ENCODE measurements around the gene GSG1L2.

Gene GSG1L2

DNA sequence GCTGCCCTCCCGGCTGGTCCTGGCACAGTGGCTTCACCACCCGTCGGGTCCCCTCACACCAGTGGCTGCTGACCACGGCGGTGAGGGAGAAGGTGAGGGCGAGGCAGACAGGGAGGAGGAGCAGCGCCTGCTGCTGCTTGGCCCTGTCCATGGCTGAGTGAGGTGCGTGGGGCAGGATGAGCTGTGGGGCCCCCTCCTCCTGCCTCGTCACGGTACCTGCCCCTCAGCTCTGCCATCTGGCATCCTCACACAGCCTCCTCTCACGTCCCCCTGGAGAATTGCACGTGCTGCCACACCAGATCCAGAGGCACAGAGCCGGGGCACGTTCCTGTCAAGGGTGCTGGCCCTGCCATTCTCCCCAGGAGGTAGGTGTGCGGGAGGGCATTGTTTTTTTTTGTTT, at the start of gene GSG1L2:
GSG1L2 (minus strand) TSS at position 159 of the 400 bp plus-strand sequence; CDS start at position 151, 8 bp downstream.
- no peak for DNase-seq (ENCODE audit: low read depth)

DNA sequence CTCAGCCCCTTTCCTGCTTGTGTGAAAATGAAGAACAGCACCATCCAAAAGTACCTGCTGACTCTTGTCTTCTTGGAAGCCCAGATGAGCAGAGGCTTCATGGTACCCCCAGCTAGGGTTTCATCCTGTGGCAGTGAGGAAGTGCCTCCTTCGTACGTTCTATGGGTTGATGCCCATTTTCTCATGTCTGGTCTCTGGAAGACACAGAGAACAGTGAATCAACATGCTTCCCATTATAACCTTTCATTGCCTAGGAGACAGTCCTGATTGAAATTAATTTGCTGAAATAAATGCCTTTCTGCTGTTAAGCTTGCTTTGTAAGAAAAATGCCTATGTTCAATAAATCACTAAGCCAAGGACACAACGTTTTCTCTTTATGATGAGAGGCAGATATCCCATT, 46.7 kb upstream of the GSG1L2 start:
- no peak for DNase-seq (ENCODE audit: low read depth)

DNA sequence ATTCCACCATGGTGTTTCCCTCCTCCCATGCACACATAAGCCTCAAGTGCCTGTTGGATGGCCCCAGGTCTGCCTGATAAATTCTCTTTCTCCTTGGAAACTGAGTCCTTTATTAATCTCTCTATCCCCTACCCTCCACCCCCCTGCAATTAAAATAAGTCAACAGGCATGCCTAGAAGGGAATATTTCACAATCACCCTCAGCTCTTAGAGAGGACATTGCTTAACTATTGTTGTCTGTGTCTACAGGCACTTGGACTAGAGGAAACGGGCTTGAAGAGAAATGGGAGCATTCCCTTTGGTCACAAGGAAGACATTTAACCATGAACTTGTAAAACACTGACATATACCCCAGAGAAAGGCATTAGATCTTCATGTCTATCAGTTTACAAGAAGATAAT, 43.7 kb upstream of the GSG1L2 start:
- DNase-seq (ENCODE audit: low read depth): no peak

DNA sequence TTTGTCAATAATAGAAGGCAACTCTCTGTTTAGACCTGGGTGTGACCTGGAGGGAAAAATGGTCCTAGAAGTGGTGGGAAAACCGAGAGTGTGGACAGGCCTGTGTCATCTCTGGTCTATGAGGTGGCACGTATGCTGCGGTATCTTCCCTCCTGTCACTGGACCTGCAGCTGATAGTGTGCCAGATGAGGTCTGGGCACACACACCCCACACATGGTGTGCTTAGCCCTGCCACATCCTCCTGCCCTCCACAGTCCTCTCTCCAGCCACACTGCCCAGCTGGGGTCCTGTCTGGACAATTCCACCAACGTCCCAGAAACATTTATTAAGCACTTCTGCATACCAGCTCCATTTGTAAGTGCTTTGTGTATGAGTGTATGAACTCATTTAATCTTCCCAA, 41.1 kb upstream of the GSG1L2 start:
- no peak for DNase-seq (ENCODE audit: low read depth)

GRCh38 chr17:9862220-9862619, 40.3 kb upstream of the GSG1L2 start:
- DNase-seq (ENCODE audit: low read depth): no peak

DNA sequence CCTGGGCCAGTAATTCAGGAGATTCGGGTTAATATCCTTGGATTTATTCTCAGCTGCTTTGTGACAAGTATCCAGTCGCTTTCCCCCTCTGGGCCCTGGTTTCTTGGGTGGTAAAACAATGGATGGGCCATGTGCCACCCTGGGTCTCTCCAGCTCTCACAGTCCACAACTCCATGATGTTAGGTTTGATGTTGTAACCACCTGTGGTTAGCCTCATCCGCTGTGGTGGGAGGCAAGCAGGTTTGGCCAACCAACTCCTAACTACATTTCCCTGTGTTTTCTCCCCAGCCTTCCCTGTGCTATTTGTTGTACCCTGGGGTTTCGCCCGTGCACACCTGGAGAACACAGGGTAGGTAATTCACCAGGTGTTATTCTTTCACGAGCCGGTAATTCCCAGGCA, 39.0 kb upstream of the GSG1L2 start:
- DNase-seq (ENCODE audit: low read depth): no peak

DNA sequence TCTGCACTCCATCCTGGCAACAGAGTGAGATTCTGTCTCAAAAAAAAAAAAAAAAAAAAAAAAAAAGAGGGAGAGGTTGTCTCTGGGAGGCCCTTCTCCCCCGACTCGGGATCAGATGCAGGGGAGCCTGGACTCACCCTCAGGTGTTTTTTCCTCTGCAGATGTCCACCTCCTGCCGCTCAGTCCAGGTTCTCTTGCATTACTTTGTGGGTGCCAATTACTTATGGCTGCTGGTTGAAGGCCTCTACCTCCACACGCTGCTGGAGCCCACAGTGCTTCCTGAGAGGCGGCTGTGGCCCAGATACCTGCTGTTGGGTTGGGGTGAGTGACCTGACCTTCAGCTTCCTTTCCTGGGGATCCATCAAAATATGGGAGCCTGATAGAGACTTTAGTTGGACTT, 37.9 kb upstream of the GSG1L2 start:
- DNase-seq (ENCODE audit: low read depth): no peak

- DNase-seq (ENCODE audit: low read depth): no peak
Observed at GRCh38 chr17:9855036-9855435, 33.2 kb upstream of the GSG1L2 start.

DNA sequence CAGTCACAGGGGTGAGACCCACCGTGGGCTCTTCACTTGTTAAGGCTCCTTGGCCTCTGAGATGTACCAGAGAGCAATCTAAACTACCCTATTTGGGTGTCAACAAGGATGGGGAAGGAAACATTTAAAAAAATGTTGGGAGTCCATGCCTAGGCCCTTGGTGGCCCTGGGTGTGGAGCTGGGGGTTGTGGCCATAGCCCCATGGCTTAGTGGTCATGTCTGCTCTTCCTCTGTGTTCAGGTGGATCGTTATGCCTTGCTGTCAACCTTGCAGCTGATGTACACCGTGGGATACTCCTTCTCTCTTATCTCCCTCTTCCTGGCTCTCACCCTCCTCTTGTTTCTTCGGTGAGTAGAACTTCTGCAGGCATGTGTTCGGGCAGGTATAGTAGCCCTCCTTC, 32.4 kb upstream of the GSG1L2 start:
- DNase-seq (ENCODE audit: low read depth): no peak

- no peak for DNase-seq (ENCODE audit: low read depth)
Observed at GRCh38 chr17:9850151-9850550, 28.3 kb upstream of the GSG1L2 start.

DNA sequence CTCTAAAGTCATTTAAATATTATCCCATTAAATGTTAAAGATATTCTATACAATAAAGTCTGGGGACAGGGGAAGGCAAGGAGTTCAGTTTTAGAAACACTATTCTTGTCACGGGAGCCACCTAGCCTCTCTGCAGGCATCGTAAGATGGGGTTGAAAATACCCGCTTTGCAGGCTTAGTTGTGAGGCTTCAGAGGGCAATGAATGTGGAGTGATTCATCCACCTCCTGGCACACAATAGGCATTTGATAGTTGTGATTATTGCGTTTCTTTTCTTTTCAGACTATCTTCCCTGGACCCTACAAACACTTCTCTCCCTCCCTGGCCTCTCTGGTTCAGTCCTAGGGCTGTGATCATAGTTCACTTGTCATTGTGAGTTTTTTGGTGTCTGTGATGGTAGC, 23.4 kb upstream of the GSG1L2 start:
- DNase-seq (ENCODE audit: low read depth): no peak

- DNase-seq (ENCODE audit: low read depth): no peak
Observed at GRCh38 chr17:9844153-9844552, 22.3 kb upstream of the GSG1L2 start.

DNA sequence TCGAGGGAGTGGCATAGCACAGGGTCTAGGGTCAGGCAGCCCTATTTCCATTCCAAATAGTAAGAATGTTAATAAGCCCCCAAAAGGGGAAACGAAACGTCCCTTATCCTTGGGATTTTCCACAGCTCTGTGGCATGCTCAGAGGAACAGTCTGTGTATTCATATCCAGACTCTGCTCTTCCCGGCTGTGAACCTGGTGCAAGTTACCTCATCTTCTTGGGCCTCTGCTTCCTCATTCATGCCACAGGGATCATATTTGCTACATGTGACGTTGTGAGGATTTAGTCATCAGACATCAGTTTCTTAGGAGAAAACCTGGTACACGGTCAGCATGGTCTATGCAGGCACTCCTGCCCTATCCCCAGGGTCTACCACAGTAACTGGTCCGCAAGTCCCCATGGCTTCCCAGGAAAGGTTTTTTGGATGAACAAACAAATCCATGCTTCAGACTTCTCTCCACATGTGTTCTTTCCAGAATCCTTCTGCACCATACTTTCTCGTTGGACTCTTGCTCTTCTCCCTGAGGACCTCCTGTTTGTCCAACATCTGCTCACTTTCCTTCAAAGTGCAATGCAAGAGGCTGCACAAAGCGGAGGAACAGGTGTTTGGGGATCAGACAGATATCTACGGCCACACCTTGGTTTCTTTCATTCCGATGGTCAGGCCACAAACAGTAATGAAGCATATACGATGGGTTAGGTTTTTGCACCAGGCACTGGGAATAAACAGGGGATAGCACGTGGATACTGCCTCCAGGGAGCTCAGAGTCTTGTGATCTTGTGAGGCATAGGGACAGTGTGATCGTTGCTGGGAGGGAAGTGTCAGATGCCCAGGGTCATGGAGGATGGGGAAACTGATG, 21.5 kb upstream of the GSG1L2 start:
- no peak for DNase-seq (ENCODE audit: low read depth)

GRCh38 chr17:9842057-9842758, 20.3 kb upstream of the GSG1L2 start:
- DNase-seq (ENCODE audit: low read depth): no peak

DNA sequence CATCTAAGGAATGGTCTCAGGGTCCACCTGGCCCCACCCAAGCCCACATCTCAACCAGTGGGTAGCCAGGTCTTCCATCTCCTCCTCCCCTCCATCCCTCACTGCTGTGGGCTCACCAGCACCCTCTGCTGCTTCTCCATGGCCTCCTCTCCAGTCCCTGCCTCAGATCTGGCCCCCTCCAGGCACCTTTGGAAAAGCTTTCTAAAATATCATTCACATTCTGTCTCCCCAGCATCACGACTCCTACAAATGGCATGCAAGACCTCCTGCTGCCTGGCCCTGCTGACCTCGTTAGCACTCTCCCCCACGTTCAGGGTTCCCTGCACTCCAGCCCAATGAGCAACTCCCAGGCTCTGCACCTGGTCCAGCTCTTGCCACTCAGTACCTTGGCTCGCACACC, 17.6 kb upstream of the GSG1L2 start:
- DNase-seq (ENCODE audit: low read depth): no peak

GRCh38 chr17:9837551-9838471, 15.9 kb upstream of the GSG1L2 start:
- peak; percentile 71 for DNase-seq (ENCODE audit: low read depth)

GRCh38 chr17:9833922-9834321, 12.0 kb upstream of the GSG1L2 start:
- DNase-seq (ENCODE audit: low read depth): no peak

GRCh38 chr17:9830711-9831110, 8.8 kb upstream of the GSG1L2 start:
- no peak for DNase-seq (ENCODE audit: low read depth)

DNA sequence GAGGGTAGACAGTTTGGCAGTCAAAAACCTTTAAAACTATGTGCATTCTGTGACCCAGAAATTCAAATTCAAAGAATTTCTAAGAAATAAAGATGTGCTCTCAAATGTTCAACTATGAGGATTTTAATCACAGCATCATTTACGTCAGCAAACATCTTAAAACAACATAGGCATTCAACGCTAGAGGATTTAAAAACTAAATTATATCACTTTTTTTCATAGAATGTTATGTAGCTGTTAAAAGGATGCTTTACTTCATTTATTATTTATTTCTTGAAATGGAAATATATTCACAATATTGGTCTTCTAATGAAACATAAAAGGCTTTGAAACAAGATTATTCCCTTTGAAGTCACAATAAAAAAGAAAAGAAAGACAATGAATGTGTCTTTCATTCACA, 7.5 kb upstream of the GSG1L2 start:
- DNase-seq (ENCODE audit: low read depth): no peak

GRCh38 chr17:9828296-9829295, 6.7 kb upstream of the GSG1L2 start:
- no peak for DNase-seq (ENCODE audit: low read depth)

GRCh38 chr17:9825641-9826150, 3.8 kb upstream of the GSG1L2 start, which contains the start of gene GLP2R:
Gene GLP2R, plus strand, starts transcription at chr17:9825924. Its CDS starts 140 bp downstream, at chr17:9826064.
- DNase-seq (ENCODE audit: low read depth): no peak
